ENCODE data around the gene GADD45G.

GRCh38 chr9:89654025-89654662, 49.3 kb downstream of the GADD45G start:
- no peak for TF ChIP-seq CHD1 (IDR thresholded peaks at IDR 0.05; ENCODE audit: low read depth, low read length)
- no peak for TF ChIP-seq NFE2L2 (IDR thresholded peaks at IDR 0.05; ENCODE audit: low read depth, low read length)
- TF ChIP-seq CTCF (conservative IDR thresholded peaks at IDR 0.05; ENCODE audit: low read depth, low read length), result no peak
- no peak for TF ChIP-seq RCOR1 (IDR thresholded peaks at IDR 0.05; ENCODE audit: insufficient replicate concordance, low read length)
